NCI-H146 (cell line): ENCODE data around the gene CCDC83.
A peak's percentile ranks its signal among the peaks of the same experiment; 100 is the strongest.

Experiments
- DNase-seq: peaks from one replicate; lab custom pipeline; 2025; lab: John Stamatoyannopoulos, UW

The CCDC83 gene

DNA sequence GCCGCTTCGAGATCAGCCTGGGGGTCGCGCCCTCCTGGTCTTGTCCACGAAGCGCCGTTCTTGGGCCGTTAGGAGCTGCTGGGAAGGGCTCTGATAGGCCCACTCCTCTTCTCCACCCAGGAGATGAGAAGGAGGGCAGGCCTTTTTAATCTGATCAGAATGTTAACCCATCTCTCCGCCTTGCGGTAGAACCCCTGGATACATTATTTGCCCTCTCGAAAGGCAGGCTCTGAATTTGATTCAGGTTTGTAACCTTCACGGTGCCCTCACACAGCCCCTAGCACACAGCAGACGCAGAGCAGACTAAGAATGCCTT lies at the start of gene CCDC83:
Gene CCDC83, plus strand, starts transcription at position 43 of the 316 bp plus-strand sequence. CDS start 9,741 bp downstream, outside the sequence.
- DNase-seq: peak; percentile 43

DNA sequence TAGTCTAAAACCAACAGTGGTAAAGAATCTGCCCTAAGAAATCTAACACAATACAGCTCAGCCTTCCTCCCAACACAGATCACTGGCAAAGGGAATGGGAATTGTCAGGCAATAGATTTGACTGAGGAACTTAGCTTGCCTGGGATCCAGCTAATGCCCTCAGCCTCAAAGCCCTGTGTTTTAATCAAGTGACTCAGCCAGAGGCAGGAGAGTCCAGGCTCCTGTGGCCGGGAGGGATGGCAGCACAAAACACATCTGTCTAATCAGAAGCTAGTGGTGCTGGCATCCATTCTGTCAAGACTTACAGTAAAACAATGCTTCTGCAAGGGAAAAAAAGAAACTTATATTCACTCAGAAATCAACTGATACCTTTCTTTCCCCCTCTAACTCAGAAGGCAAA lies 49.8 kb upstream of the CCDC83 start:
- DNase-seq: no peak

DNA sequence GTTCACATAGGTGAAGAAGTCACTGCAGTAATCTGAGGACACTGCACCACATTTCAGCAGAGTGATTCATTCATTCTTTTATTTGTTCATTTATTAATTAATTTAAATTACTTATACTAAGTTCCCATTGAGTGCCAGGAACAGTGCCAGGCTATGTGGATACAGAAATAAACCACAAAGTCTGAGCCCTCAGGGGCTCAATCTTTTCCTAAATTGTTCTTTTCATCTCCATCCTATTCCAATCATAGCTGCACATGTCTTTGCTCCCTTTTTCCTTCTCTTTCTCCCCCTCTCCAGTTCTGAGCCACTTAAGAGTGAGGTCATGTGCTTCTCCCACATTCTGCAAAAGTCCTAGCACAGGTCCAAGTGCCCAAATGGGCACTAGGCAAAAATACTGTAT lies 49.2 kb upstream of the CCDC83 start:
- no peak for DNase-seq

GRCh38 chr11:85806876-85807275 lies 48.3 kb upstream of the CCDC83 start:
- DNase-seq: no peak

DNA sequence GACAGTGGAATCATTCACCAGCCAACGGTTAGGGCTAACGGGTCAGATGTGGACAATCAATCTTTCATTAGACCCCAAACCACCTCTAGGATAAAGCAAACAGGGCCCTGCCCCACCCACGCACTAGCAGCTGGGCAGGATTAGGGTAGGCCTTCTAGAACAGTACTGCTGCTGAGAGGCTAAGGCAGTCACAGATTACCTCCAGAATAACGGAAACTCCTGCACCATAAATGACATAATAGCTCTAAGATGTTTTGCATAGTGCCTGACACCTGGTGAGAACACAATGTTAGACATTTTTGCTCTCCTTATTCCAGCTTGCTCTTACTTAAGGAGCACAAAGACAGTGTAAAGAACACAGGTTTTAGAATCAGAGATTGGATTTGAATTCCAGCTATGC lies 46.0 kb upstream of the CCDC83 start:
- DNase-seq: no peak

GRCh38 chr11:85809863-85810262 lies 45.3 kb upstream of the CCDC83 start:
- peak; percentile 34 for DNase-seq

- DNase-seq: no peak
Measured at GRCh38 chr11:85810521-85810870, 44.7 kb upstream of the CCDC83 start.

- DNase-seq: peak; percentile 73
Measured at GRCh38 chr11:85810871-85811611, 44.1 kb upstream of the CCDC83 start, which contains the start of gene SYTL2. TSS of gene SYTL2 (minus strand) at chr11:85811141. CDS start at chr11:85757725, 53,416 bp downstream.

DNA sequence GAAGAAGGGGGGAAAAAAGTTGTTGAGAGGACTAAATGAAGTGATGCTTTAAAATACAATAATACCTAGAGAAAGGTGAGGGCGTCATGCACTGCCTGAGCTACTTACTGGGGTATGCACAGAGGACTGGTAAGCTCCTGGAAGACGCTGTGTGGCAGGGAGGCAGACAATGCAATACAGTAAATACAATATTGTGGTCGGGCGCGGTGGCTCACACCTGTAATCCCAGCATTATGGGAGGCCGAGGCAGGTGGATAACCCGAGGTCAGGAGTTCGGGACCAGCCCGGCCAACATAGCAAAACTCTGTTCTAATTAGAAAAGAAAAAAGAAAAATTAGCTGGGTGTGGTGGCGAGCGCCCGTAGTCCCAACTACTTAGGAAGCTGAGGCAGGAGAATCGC lies 43.6 kb upstream of the CCDC83 start:
- DNase-seq: peak; percentile 42

DNA sequence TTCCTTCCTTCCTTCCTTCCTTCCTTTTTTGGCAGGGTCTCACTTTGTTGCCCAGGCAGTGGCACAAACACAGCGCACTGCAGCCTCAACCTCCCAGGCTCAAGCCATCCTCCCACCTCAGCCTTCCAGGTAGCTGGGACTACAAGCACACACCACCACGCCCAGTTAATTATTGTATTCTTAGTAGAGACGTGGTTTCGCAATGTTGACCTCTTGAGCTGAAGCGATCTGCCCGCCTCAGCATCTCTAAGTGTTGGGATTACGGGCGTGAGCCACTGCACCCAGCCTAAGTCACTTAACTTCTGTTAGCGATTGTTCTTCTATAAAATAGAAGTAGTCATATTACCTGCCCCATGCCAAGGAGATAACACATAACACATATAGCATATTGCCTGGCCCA lies 41.5 kb upstream of the CCDC83 start:
- DNase-seq: peak; percentile 10

- DNase-seq: no peak
Measured at GRCh38 chr11:85815186-85815931, 39.8 kb upstream of the CCDC83 start.

DNA sequence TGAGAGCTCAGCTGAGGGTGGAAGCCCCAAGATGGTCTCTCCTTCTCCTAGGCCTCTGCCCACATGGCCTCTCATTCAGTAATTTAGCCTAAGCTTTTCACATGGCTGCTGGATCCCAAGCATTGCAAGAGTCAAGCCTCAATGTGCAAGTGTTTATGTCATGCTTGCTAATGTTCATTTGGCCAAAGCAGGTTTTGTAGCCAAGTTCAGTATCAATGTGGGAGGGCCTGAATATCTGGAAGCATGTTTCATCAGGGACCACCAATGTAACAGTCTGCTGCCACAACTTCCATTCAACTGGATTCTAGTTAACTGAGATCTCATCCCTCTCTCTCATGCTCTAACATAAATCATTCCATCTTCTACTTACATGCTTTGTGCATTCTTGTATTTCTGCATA lies 35.7 kb upstream of the CCDC83 start:
- no peak for DNase-seq

GRCh38 chr11:85821636-85822035 lies 33.5 kb upstream of the CCDC83 start:
- DNase-seq: no peak

- DNase-seq: no peak
Measured at GRCh38 chr11:85822814-85823213, 32.4 kb upstream of the CCDC83 start.

DNA sequence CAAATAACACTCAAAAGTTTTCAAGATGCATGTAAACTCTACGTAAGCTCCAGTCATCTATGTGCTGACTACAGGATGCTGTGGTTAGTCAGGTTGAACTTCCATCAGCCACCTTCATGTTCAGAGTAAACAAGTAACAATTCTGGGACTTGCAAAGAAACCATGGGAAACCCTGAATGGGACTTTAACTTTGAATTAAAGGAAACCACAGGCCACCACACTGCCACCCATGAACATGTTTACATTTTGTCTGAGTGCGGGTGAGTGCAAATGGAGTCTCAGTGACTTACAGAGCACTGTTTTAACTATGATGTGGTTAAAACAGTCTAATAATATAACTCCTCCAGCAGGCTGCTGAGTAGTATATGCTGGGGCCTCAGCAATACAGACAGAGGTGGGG lies 31.4 kb upstream of the CCDC83 start:
- no peak for DNase-seq

- no peak for DNase-seq
Measured at GRCh38 chr11:85825616-85826015, 29.6 kb upstream of the CCDC83 start.

DNA sequence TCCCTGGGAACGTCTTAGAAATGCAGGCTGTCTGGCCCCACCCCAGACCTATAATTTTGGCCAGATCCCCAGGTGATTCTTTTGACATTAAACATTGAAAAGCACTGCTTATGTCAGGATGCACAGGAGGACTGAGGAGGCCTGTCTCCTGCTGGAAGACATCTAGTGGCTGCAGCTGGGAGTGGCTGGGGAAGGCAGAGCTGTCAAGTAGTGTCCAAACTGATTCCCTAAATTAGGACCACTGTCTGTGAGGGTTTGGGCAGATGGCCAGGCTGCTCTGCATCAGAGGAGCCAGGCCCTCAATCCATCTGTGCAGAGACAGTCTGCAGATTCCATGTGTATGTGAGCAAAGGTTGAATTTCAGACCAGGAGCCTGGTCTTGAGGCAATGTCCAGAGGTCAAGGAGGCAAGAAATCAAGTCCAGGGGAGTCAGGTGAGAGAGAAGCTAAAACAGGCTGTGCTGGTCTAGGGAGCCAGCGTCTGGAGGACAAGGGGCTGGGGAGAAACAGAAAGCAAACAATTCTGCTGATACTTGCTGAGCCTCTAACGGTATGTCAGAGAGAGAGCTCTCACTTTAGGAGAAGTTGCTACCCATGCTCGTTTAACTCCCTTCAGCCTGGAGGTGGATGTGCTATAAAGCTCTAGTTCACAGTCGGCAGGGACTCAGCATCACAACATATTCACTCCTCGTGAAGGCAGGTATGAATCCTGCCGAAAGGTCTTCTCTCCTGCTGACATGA lies 28.9 kb upstream of the CCDC83 start:
- DNase-seq: peak; percentile 52

DNA sequence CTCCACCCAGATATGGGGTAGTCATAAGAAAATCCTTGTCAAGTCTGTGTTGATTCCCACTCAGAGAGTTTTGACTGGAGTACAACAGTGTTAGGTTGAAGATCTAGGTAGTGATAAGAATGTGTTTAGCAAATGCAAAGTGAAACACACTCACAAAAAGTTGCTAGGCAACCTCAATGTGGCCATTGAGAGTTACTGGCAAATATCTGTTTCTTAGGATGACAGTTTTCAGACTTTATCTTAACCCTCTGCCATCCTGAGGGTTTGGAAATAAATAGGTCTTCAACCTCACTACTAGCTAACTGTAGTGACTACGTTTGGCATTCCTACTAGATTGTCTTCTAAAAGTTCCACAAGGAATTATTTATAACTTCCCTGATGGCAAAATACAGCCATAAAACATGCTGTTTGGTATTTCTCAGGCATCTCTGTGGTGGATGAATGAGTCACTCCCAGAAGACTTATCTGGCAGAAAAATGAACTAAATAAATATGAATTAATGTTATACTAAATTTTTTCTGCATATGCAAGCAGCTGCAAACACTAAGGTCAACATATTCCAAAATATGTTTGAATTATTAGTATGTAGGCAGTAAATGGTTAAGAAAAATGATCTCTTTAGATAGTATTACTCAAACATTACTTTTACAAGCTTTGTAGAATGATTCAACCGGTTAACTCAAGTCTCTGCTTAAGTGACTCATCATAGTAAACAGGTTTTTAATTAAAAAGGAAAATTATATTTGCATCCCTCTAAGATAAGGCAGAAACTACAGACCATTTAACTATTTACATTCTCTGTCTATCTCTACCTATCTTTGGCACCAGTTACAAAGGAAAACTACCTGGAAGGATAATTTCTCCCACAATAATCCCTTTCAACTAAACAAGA lies 27.2 kb upstream of the CCDC83 start:
- DNase-seq: peak; percentile 25

DNA sequence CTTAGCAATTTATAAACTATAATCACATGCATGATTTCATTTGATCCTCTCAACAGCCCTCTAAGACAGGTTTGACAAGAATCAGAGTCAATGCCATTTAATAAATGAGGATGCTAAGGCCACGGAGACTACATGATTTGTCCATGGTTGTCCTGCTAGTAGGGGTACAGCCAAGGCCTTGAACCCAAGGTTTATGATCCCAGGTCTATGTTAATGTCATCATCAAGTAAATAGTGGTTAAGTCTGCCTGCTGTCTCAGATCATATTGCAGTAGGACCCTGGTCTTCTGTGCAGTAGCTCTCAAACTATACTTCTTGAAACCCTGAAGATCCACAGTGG lies 26.6 kb upstream of the CCDC83 start:
- peak; percentile 25 for DNase-seq

DNA sequence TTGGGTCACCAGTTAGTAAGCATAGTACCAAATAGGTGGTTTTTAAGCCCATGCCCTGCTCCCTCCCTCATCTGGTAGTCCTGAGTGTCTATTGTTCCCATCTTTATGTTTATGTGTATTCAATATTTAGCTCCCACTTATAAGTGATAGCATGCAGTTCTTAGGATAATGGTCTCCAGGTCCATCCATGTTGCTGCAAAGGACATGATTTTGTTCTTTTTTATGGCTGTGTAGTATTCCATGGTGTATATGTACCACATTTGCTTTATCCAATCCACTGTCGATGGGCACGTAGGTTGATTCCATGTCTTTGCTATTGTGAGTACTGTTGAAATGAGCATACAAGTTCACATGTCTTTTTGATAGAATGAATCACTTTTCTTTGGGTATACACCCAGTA lies 26.0 kb upstream of the CCDC83 start:
- no peak for DNase-seq

DNA sequence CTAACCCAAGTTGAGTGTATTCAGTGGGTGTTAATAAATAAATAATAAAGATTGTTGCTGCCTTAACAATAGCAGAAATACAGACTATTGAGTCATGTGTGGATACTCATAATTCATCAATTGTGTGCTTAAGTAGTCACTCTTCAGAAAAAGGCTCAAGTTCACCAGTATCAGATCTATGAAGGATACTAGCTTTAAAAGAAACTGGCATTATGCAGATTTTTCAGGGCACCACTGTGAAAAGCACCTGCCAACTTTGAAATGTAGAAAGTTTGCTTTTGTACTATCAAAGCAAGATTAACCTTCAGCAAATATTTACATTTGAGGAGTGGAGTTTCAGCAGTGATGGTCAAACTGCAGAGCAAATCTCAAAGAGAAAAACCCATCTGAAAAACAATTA lies 24.1 kb upstream of the CCDC83 start:
- peak; percentile 82 for DNase-seq

DNA sequence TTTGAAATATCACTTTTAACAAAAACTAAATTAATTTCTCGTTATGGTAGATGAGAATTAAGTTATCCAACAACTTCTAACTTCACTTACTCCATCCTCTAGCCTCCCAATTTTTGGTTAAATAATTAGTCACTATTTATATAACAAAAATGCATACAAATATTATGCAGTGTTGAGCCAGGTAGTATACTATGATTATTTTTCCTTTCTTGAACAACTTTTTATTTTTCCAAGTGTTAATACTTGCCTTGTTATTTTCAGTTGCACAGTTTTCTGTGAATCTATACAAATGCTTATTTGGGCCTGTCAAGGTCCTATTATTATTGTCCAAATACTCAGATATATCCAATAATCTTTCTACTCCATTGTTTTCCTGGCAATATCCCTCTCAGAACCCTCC lies 19.9 kb upstream of the CCDC83 start:
- DNase-seq: no peak
